B cell (primary cell): Measurements from ENCODE around the gene HOXA5. TPM values are rescaled to one million over a fixed set of nuclear protein-coding genes. Genes with fewer than 3 reads are reported as not detected.

ENCODE experiments used
- ATAC-seq: fragments of 200-7000 bp; cut with Tn5 transposase; one replicate; pipeline ENCODE4 v1.10.0; 2021; ENCODE audit warnings: low read depth, mild to moderate bottlenecking, moderate number of reproducible peaks, moderate library complexity
- CTCF ChIA-PET: fragments of 350-600 bp; sonication (Branson Sonifier 250); formaldehyde crosslinking; loops from one replicate; lab custom pipeline; 2021; ENCODE audit warnings: antibody characterized with exemption, inconsistent platforms; lab: Charles Lee
- POLR2A ChIA-PET: fragments of 350-600 bp; sonication (Branson Sonifier 250); formaldehyde crosslinking; loops from one replicate; lab custom pipeline; 2021; ENCODE audit warnings: antibody characterized with exemption; lab: Charles Lee
- DNase-seq: peaks from one replicate; pipeline ENCODE4 v3.0.0; 2013
- H2AFZ ChIP-seq: 2 replicates; pipeline ENCODE4 v1.6.1; 2012; ENCODE audit warnings: mild to moderate bottlenecking, low read depth, low read length; ENCODE audit not compliant: insufficient read depth, poor library complexity, severe bottlenecking
- H3K27ac ChIP-seq, 2 donors: 1 replicate in 1 of 2; 2 replicates in 1 of 2; pipeline ENCODE4 v1.5.1; 2012 to 2013; ENCODE audit warnings: low read length in 2 of 2, mild to moderate bottlenecking in 2 of 2, moderate library complexity in 1 of 2
- H3K27me3 ChIP-seq, 4 experiments: fragments of 200-600 bp in 1 of 4; sonication (generic) in 1 of 4; replicated peaks in 1 of 4; 1 replicate in 2 of 4; 2 replicates in 2 of 4; pipeline versions ENCODE4 v1.6.1 to v1.7.0; 2013 to 2016; ENCODE audit warnings: low read length in 3 of 4, mild to moderate bottlenecking in 2 of 4, mixed read lengths in 1 of 4, moderate library complexity in 1 of 4; ENCODE audit not compliant: insufficient read depth in 4 of 4, control insufficient read depth in 3 of 4; ENCODE audit errors: control extremely low read depth in 1 of 4
- H3K36me3 ChIP-seq, 2 experiments: replicated peaks in 1 of 2; 1 replicate in 1 of 2; 2 replicates in 1 of 2; pipeline versions ENCODE4 v1.6.1 to v1.7.1; 2013; ENCODE audit warnings: low read length in 1 of 2; ENCODE audit not compliant: insufficient read depth in 2 of 2, control insufficient read depth in 1 of 2; ENCODE audit errors: control extremely low read depth in 1 of 2, extremely low read depth in 1 of 2
- H3K4me1 ChIP-seq, 2 donors: fragments of 200-600 bp in 1 of 2; sonication (generic) in 1 of 2; 1 replicate in 1 of 2; 2 replicates in 1 of 2; pipeline versions ENCODE4 v1.5.1 to v1.6.1; 2013 to 2017; ENCODE audit warnings: low read length in 2 of 2; ENCODE audit not compliant: control insufficient read depth in 2 of 2, insufficient read depth in 2 of 2
- H3K4me2 ChIP-seq: replicated peaks from 2 replicates; pipeline ENCODE3; 2012; ENCODE audit warnings: mild to moderate bottlenecking, low read depth, low read length; ENCODE audit not compliant: poor library complexity, severe bottlenecking
- H3K4me3 ChIP-seq, 5 experiments: fragments of 200-600 bp in 1 of 5; sonication (generic) in 1 of 5; 1 replicate in 3 of 5; 2 replicates in 2 of 5; pipeline versions ENCODE4 v1.5.1 to v1.7.0; 2011 to 2016; ENCODE audit warnings: low read length in 4 of 5, mild to moderate bottlenecking in 4 of 5, low read depth in 2 of 5, control low read depth in 1 of 5, moderate library complexity in 1 of 5; ENCODE audit not compliant: insufficient read depth in 1 of 5; ENCODE audit errors: control extremely low read depth in 1 of 5, extremely low read depth in 1 of 5
- H3K79me2 ChIP-seq: fragments of 200-600 bp; sonication (generic); one replicate; pipeline ENCODE4 v1.6.0; 2016; ENCODE audit warnings: low read length; ENCODE audit not compliant: control insufficient read depth, insufficient read depth
- H3K9ac ChIP-seq: fragments of 200-600 bp; sonication (generic); 2 replicates; pipeline ENCODE4 v1.6.1; 2017; ENCODE audit warnings: mild to moderate bottlenecking, low read length, moderate library complexity
- H3K9me3 ChIP-seq, 3 donors: one replicate each; pipeline versions ENCODE4 v1.6.1 to v1.7.1; 2013; ENCODE audit warnings: low read length in 2 of 3; ENCODE audit not compliant: control insufficient read depth in 2 of 3, insufficient read depth in 1 of 3; ENCODE audit errors: control extremely low read depth in 1 of 3
- H4K20me1 ChIP-seq: 2 replicates; pipeline ENCODE4 v1.6.0; 2012; ENCODE audit warnings: mild to moderate bottlenecking, low read length; ENCODE audit not compliant: insufficient read depth, control insufficient read depth, poor library complexity, severe bottlenecking
- H3K27ac Mint-ChIP-seq: one replicate; pipeline ENCODE4 v1.8.0; 2021; ENCODE audit warnings: mixed read lengths
- H3K27me3 Mint-ChIP-seq: one replicate; pipeline ENCODE4 v1.8.0; 2021; ENCODE audit warnings: mixed read lengths
- H3K4me1 Mint-ChIP-seq: one replicate; pipeline ENCODE4 v1.8.0; 2021; ENCODE audit warnings: mixed read lengths
- H3K4me3 Mint-ChIP-seq: one replicate; pipeline ENCODE4 v1.8.0; 2021; ENCODE audit warnings: mixed read lengths
- H3K9me3 Mint-ChIP-seq: one replicate; pipeline ENCODE4 v1.8.0; 2022; ENCODE audit warnings: mixed read lengths; ENCODE audit not compliant: insufficient read depth
- EZH2 ChIP-seq: IDR thresholded peaks from 2 replicates; pipeline ENCODE4 v1.6.1; 2012; ENCODE audit warnings: borderline replicate concordance, low read depth, mild to moderate bottlenecking, moderate library complexity, low read length; ENCODE audit not compliant: insufficient read depth, poor library complexity, severe bottlenecking
- WGBS: methylation state at CpG from one replicate; pipeline ENCODE4 v1.1.5; 2013; ENCODE audit warnings: missing lambda C conversion rate; ENCODE audit not compliant: insufficient coverage; 5-methylcytosine and 5-hydroxymethylcytosine counted together
- intact Hi-C: fragments of 100-400 bp; cut with micrococcal nuclease; formaldehyde crosslinking; loops from one replicate; pipeline ENCODE4 v1.10.0; 2022
- polyA plus RNA-seq: library from polyadenylated mRNA; depleted of rRNA; stranded (reverse); fragments of >200 nt; gene quantifications from 2 replicates; pipeline ENCODE4 v1.2.3, GENCODE V29; 2012
- total RNA-seq, 2 donors: library from RNA; stranded (reverse); fragments of 120-200 nt in 1 of 2; gene quantifications; 1 replicate in 1 of 2; 2 replicates in 1 of 2; pipeline versions ENCODE4 v1.2.3 to v1.2.4, GENCODE V29; 2013 to 2022
- TF ChIP-seq, protein P1 (sequence below): fragments of 200-600 bp; IDR thresholded peaks from one replicate; pipeline ENCODE4 v1.8.0; 2022; ENCODE audit warnings: antibody characterized with exemption, mild to moderate bottlenecking

Gene HOXA5
- total and polyA plus RNA-seq, 2 donors (not counting 1 experiment from before 2014, with no cell fraction given) = not detected

DNA sequence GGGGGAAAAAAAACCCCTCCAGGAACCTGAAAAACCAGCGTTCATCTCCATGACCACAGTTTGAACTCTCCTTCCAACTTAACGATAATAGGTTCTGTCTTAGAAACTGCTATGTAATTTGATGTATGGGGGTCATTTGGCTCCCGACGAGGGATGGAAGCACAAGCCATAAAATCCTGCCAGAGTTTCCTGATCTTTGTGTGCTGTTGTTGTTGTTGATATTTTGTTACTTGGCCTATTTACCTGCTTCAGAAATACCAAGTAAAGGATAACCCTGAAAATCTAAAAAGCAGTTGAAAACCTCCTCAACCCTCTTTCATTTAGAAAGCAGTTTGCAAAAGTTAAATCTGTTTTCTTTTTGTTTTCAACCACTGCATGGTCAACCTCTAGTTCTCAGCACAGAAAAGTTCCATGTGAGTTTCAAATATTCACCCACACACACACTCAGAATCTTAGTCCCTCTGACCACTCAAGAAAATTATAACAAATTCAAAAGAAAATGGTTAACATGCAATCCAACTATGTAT, 31.7 kb downstream of the HOXA5 start:
- TF ChIP-seq EZH2 = no peak
- TF ChIP-seq, protein P1, sequence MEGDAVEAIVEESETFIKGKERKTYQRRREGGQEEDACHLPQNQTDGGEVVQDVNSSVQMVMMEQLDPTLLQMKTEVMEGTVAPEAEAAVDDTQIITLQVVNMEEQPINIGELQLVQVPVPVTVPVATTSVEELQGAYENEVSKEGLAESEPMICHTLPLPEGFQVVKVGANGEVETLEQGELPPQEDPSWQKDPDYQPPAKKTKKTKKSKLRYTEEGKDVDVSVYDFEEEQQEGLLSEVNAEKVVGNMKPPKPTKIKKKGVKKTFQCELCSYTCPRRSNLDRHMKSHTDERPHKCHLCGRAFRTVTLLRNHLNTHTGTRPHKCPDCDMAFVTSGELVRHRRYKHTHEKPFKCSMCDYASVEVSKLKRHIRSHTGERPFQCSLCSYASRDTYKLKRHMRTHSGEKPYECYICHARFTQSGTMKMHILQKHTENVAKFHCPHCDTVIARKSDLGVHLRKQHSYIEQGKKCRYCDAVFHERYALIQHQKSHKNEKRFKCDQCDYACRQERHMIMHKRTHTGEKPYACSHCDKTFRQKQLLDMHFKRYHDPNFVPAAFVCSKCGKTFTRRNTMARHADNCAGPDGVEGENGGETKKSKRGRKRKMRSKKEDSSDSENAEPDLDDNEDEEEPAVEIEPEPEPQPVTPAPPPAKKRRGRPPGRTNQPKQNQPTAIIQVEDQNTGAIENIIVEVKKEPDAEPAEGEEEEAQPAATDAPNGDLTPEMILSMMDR = no peak
- Histone ChIP-seq H3K4me3 (no peak overlapping the region), H2AFZ (no peak overlapping the region), H3K27me3 (peaks cover 0 to 3% (median 0%) of the 10 kb centered on the region in 4 experiments), H3K4me1 (no peaks in the 10 kb centered on the region), H3K36me3 (no peaks in the 10 kb centered on the region), H3K9me3 (peaks cover 0 to 15% (median 0%) of the 10 kb centered on the region in 3 donors), H3K79me2 (no peaks in the 10 kb centered on the region), H4K20me1 (no peaks in the 10 kb centered on the region), H3K4me2 (no peak overlapping the region), H3K27ac (no peak overlapping the region), H3K9ac (no peak overlapping the region)
- H3K4me3 Mint-ChIP-seq = no peak overlapping the region
- H3K4me1 Mint-ChIP-seq = no peaks in the 10 kb centered on the region
- no peaks in the 10 kb centered on the region for H3K9me3 Mint-ChIP-seq
- no peak overlapping the region for H3K27ac Mint-ChIP-seq
- intact Hi-C loops = no loop called here
- ChIA-PET POLR2A (no interaction called here), CTCF (no interaction called here)
- ATAC-seq (no peak), DNase-seq (no peak)
- H3K27me3 Mint-ChIP-seq = peaks cover 8% of the 10 kb centered on the region
- WGBS = no CpG with 5 or more reads among the region's 4 CpGs

DNA sequence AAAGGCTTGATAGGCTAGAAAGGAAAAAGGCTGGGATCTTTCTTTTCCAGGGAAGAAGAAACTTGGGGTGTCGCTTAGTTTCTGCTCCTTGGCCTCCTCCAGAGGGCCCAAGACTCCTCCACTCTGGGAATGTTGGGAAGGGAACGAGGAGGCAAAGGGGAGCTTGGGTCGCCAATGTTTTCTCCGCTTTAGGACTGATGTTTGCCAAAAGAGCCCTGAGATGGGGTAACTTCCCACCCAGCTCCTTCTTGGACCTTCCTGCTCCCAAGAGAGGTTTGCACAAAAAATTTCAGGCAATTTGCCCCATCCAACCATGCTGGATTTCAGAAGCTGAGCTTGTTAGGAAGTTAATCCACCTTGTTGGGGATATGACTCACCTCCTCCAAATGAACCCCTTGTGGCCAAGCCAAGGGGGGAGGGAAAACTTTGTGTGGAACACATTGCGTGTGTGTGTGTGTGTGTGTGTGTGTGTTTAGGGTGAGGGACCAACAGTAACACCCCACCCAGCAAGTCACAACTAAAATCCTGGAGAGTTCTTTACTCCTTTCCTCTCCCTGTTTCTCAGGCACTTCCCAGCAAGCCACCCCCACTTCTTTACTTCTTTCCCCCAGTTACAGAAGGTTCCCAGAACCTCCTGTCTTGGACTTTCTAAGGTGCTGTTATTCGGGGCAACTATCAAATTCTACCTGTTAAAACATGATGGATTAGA, 32.3 kb downstream of the HOXA5 start:
- no peak overlapping the region for H3K27ac Mint-ChIP-seq
- H3K79me2 ChIP-seq = no peaks in the 10 kb centered on the region
- H4K20me1 ChIP-seq = no peaks in the 10 kb centered on the region
- H3K4me3 ChIP-seq = no peak overlapping the region
- H3K27me3 Mint-ChIP-seq = peaks cover 8% of the 10 kb centered on the region
- ChIA-PET CTCF (interaction anchor here (1.0 kb wide), 1 partner anchor 245 kb away, joined by 4 read pairs; no protein-coding TSS in a partner anchor), POLR2A (no interaction called here)
- peaks cover 0 to 21% (median 0%) of the 10 kb centered on the region in 3 donors for H3K9me3 ChIP-seq
- ATAC-seq (no peak), DNase-seq (no peak)
- no peaks in the 10 kb centered on the region for H3K4me1 ChIP-seq
- no peaks in the 10 kb centered on the region for H3K36me3 ChIP-seq
- peaks cover 0 to 3% (median 1%) of the 10 kb centered on the region in 4 experiments for H3K27me3 ChIP-seq
- H3K4me1 Mint-ChIP-seq = no peaks in the 10 kb centered on the region
- no peak overlapping the region for H2AFZ ChIP-seq
- no peak overlapping the region for H3K27ac ChIP-seq
- no peak overlapping the region for H3K4me3 Mint-ChIP-seq
- H3K9ac ChIP-seq = no peak overlapping the region
- intact Hi-C loops = no loop called here
- no peaks in the 10 kb centered on the region for H3K9me3 Mint-ChIP-seq
- H3K4me2 ChIP-seq = no peak overlapping the region
- no peak for TF ChIP-seq EZH2
- TF ChIP-seq, protein P1 = no peak
- WGBS = 92% methylated on average over 4 of the region's 6 CpGs
